Peyer's patch (tissue), 4 donors: ENCODE results near the gene FNIP2. TPM values are rescaled to one million over a fixed set of nuclear protein-coding genes. Genes with fewer than 3 reads are reported as not detected.

Experiments
- DNase-seq, 3 donors: peaks; one replicate each; pipeline ENCODE4 v3.0.0-alpha.2; 2017 to 2019
- H3K27ac ChIP-seq, 4 donors: fragments of 200-600 bp; sonication (generic); one replicate each; pipeline ENCODE4 v1.5.1; 2016 to 2019
- H3K27me3 ChIP-seq, 2 donors: fragments of 200-600 bp; sonication (generic); one replicate each; pipeline ENCODE4 v1.5.1; 2019
- H3K36me3 ChIP-seq, 3 donors: fragments of 200-600 bp; sonication (generic); one replicate each; pipeline ENCODE4 v1.5.1; 2016 to 2019
- H3K4me1 ChIP-seq, 4 donors: fragments of 200-600 bp; sonication (generic); one replicate each; pipeline ENCODE4 v1.5.1; 2016 to 2019
- H3K4me3 ChIP-seq, 4 donors: fragments of 200-600 bp; sonication (generic); 1 replicate in 3 of 4; 2 replicates in 1 of 4; pipeline ENCODE4 v1.5.1; 2016 to 2019; ENCODE audit warnings: mild to moderate bottlenecking in 1 of 4
- H3K9me3 ChIP-seq, 4 donors: fragments of 200-600 bp; sonication (generic); one replicate each; pipeline ENCODE4 v1.5.1; 2016 to 2019; ENCODE audit warnings: mild to moderate bottlenecking in 1 of 4
- CTCF ChIP-seq, 6 experiments: fragments of 450-650 bp in 4 of 6; fragments of 200-600 bp in 2 of 6; sonication (generic) in 1 of 6; IDR thresholded peaks; one replicate each; pipeline ENCODE4 v1.5.1; 2017 to 2019; ENCODE audit warnings: antibody characterized with exemption in 6 of 6, mild to moderate bottlenecking in 3 of 6, moderate library complexity in 1 of 6
- POLR2A ChIP-seq, 2 donors: fragments of 450-650 bp; IDR thresholded peaks; one replicate each; pipeline ENCODE4 v1.5.1; 2017; ENCODE audit warnings: antibody characterized with exemption in 2 of 2, mild to moderate bottlenecking in 2 of 2, moderate library complexity in 2 of 2
- total RNA-seq, 4 donors: library from RNA; depleted of rRNA; stranded (reverse); fragments of >200 nt; gene quantifications; one replicate each; pipeline ENCODE4 v1.1.0, GENCODE V29; 2016

The FNIP2 gene
- total RNA-seq, 4 donors from 2014 or later: 31.9 to 40.8 (median 38.6) TPM

- Histone ChIP-seq H3K9me3 (no peaks in the 10 kb centered on the region), H3K4me1 (peaks cover 0 to 15% (median 0%) of the 10 kb centered on the region in 4 donors), H3K27ac (no peak overlapping the region), H3K27me3 (no peaks in the 10 kb centered on the region), H3K36me3 (no peaks in the 10 kb centered on the region), H3K4me3 (no peak overlapping the region)
- TF ChIP-seq CTCF (IDR thresholded peaks at IDR 0.05) (no peak), POLR2A (IDR thresholded peaks at IDR 0.05) (no peak)
- DNase-seq: no peak
Observed at GRCh38 chr4:158766434-158767044, 2.3 kb upstream of the FNIP2 start.

GRCh38 chr4:158767451-158767850 is 1.4 kb upstream of the FNIP2 start:
- no peak for DNase-seq
- TF ChIP-seq POLR2A (IDR thresholded peaks at IDR 0.05) (no peak), CTCF (IDR thresholded peaks at IDR 0.05) (no peak)
- H3K36me3 ChIP-seq: no peaks in the 10 kb centered on the region
- H3K27me3 ChIP-seq: no peaks in the 10 kb centered on the region
- H3K9me3 ChIP-seq: no peaks in the 10 kb centered on the region
- no peak overlapping the region for H3K4me3 ChIP-seq
- peaks cover 0 to 20% (median 0%) of the 10 kb centered on the region in 4 donors for H3K4me1 ChIP-seq
- H3K27ac ChIP-seq: no peak overlapping the region

- no peaks in the 10 kb centered on the region for H3K27me3 ChIP-seq
- no peaks in the 10 kb centered on the region for H3K36me3 ChIP-seq
- H3K4me1 ChIP-seq: peaks cover 0 to 20% (median 0%) of the 10 kb centered on the region in 4 donors
- H3K27ac ChIP-seq: peak overlapping the region; percentile 70 to 88 (median 81)
- TF ChIP-seq POLR2A (IDR thresholded peaks at IDR 0.05) (no peak), CTCF (IDR thresholded peaks at IDR 0.05) (no peak)
- H3K4me3 ChIP-seq: peak overlapping the region; percentile 61 to 90 (median 70)
- H3K9me3 ChIP-seq: no peaks in the 10 kb centered on the region
- peak; percentile 17 to 73 (median 57) for DNase-seq
Observed at GRCh38 chr4:158769175-158769921, 522 bp downstream of the FNIP2 start.

GRCh38 chr4:158770671-158771070 is 1.8 kb downstream of the FNIP2 start:
- Histone ChIP-seq H3K27ac (no peak overlapping the region), H3K4me1 (peaks cover 0 to 32% (median 0%) of the 10 kb centered on the region in 4 donors)

GRCh38 chr4:158771776-158772175 is 3.0 kb downstream of the FNIP2 start:
- Histone ChIP-seq H3K27ac (no peak overlapping the region), H3K4me3 (no peak overlapping the region), H3K36me3 (no peaks in the 10 kb centered on the region), H3K27me3 (no peaks in the 10 kb centered on the region), H3K4me1 (peaks cover 0 to 32% (median 0%) of the 10 kb centered on the region in 4 donors), H3K9me3 (no peaks in the 10 kb centered on the region)
- DNase-seq: no peak
- TF ChIP-seq CTCF (IDR thresholded peaks at IDR 0.05) (no peak), POLR2A (IDR thresholded peaks at IDR 0.05) (no peak)

More at GRCh38 chr4:158770671-158771070, 1.8 kb downstream of the FNIP2 start:
- H3K36me3 ChIP-seq: no peaks in the 10 kb centered on the region
- no peak for DNase-seq
- TF ChIP-seq CTCF (IDR thresholded peaks at IDR 0.05) (no peak), POLR2A (IDR thresholded peaks at IDR 0.05) (no peak)
- no peaks in the 10 kb centered on the region for H3K27me3 ChIP-seq
- H3K4me3 ChIP-seq: no peak overlapping the region
- no peaks in the 10 kb centered on the region for H3K9me3 ChIP-seq
